ENCODE results near the gene IDH1.

The IDH1 gene

GRCh38 chr2:208255557-208256106 is 761 bp upstream of the IDH1 start:
- H3K27me3 ChIP-seq (ENCODE audit: control insufficient read depth, low read length): no peaks in the 10 kb centered on the region
- H3K4me2 ChIP-seq (ENCODE audit: low read length): peak overlapping the region; percentile 90
- peaks cover 39% of the 10 kb centered on the region for H3K36me3 ChIP-seq (ENCODE audit: control insufficient read depth, low read length)
- no peaks in the 10 kb centered on the region for H4K20me1 ChIP-seq (ENCODE audit: control insufficient read depth, insufficient read depth, low read depth, low read length)
- H3K4me1 ChIP-seq (ENCODE audit: control insufficient read depth, low read length): peaks cover 39% of the 10 kb centered on the region
- no peak for TF ChIP-seq EZH2phosphoT487 (IDR thresholded peaks at IDR 0.05; ENCODE audit: borderline replicate concordance, low read length)
- no peak for TF ChIP-seq CTCF (IDR thresholded peaks at IDR 0.05; ENCODE audit: low read depth, low read length, poor library complexity, severe bottlenecking)
- peak overlapping the region; percentile 99 for H3K4me3 ChIP-seq (ENCODE audit: low read length)
- peak overlapping the region; percentile 85 for H3K27ac ChIP-seq (ENCODE audit: low read depth, low read length)
- H3K79me2 ChIP-seq (ENCODE audit: control insufficient read depth, low read length): peaks cover 34% of the 10 kb centered on the region
- no peaks in the 10 kb centered on the region for H3K9me3 ChIP-seq (ENCODE audit: control insufficient read depth, insufficient read depth, low read length)
- H3K9me2 ChIP-seq (replicated peaks; ENCODE audit: control insufficient read depth, low read length): no peaks in the 10 kb centered on the region
- H3F3A ChIP-seq (ENCODE audit: control insufficient read depth, insufficient read depth): peaks cover 11% of the 10 kb centered on the region; the same call in 1 of the 2 replicates

GRCh38 chr2:208254118-208254870 is 577 bp downstream of the IDH1 start:
- H3F3A ChIP-seq (ENCODE audit: control insufficient read depth, insufficient read depth): peaks cover 11% of the 10 kb centered on the region; the same call in 1 of the 2 replicates
- H4K20me1 ChIP-seq (ENCODE audit: control insufficient read depth, insufficient read depth, low read depth, low read length): no peaks in the 10 kb centered on the region
- TF ChIP-seq CTCF (IDR thresholded peaks at IDR 0.05; ENCODE audit: low read depth, low read length, poor library complexity, severe bottlenecking): peak; percentile 85
- no peak for TF ChIP-seq EZH2phosphoT487 (IDR thresholded peaks at IDR 0.05; ENCODE audit: borderline replicate concordance, low read length)
- peaks cover 44% of the 10 kb centered on the region for H3K4me1 ChIP-seq (ENCODE audit: control insufficient read depth, low read length)
- no peaks in the 10 kb centered on the region for H3K9me3 ChIP-seq (ENCODE audit: control insufficient read depth, insufficient read depth, low read length)
- H3K4me3 ChIP-seq (ENCODE audit: low read length): peak overlapping the region; percentile 99
- H3K27me3 ChIP-seq (ENCODE audit: control insufficient read depth, low read length): no peaks in the 10 kb centered on the region
- peaks cover 38% of the 10 kb centered on the region for H3K79me2 ChIP-seq (ENCODE audit: control insufficient read depth, low read length)
- H3K4me2 ChIP-seq (ENCODE audit: low read length): peak overlapping the region; percentile 90
- H3K9me2 ChIP-seq (replicated peaks; ENCODE audit: control insufficient read depth, low read length): no peaks in the 10 kb centered on the region
- H3K36me3 ChIP-seq (ENCODE audit: control insufficient read depth, low read length): peaks cover 52% of the 10 kb centered on the region
- H3K27ac ChIP-seq (ENCODE audit: low read depth, low read length): peak overlapping the region; percentile 85

GRCh38 chr2:208253600-208254117 is 1.2 kb downstream of the IDH1 start:
- peaks cover 38% of the 10 kb centered on the region for H3K79me2 ChIP-seq (ENCODE audit: control insufficient read depth, low read length)
- peaks cover 11% of the 10 kb centered on the region; the same call in 1 of the 2 replicates for H3F3A ChIP-seq (ENCODE audit: control insufficient read depth, insufficient read depth)
- no peaks in the 10 kb centered on the region for H3K9me3 ChIP-seq (ENCODE audit: control insufficient read depth, insufficient read depth, low read length)
- no peaks in the 10 kb centered on the region for H4K20me1 ChIP-seq (ENCODE audit: control insufficient read depth, insufficient read depth, low read depth, low read length)
- H3K4me1 ChIP-seq (ENCODE audit: control insufficient read depth, low read length): peaks cover 44% of the 10 kb centered on the region
- H3K36me3 ChIP-seq (ENCODE audit: control insufficient read depth, low read length): peaks cover 58% of the 10 kb centered on the region
- H3K4me3 ChIP-seq (ENCODE audit: low read length): peak overlapping the region; percentile 99
- H3K4me2 ChIP-seq (ENCODE audit: low read length): peak overlapping the region; percentile 90
- H3K27me3 ChIP-seq (ENCODE audit: control insufficient read depth, low read length): no peaks in the 10 kb centered on the region
- no peaks in the 10 kb centered on the region for H3K9me2 ChIP-seq (replicated peaks; ENCODE audit: control insufficient read depth, low read length)
- no peak for TF ChIP-seq EZH2phosphoT487 (IDR thresholded peaks at IDR 0.05; ENCODE audit: borderline replicate concordance, low read length)
- TF ChIP-seq CTCF (IDR thresholded peaks at IDR 0.05; ENCODE audit: low read depth, low read length, poor library complexity, severe bottlenecking): no peak
- H3K27ac ChIP-seq (ENCODE audit: low read depth, low read length): peak overlapping the region; percentile 85; the same call in 1 of the 2 replicates
